ENCODE measurements around the gene SYCP1. TPM values are rescaled to one million over a fixed set of nuclear protein-coding genes. Genes with fewer than 3 reads are reported as not detected.

SYCP1 gene
- total RNA-seq, 6 donors from 2014 or later, result not detected

- no peak overlapping the region for H3K27ac ChIP-seq
- H3K36me3 ChIP-seq, result no peaks in the 10 kb centered on the region
- no peak overlapping the region for H3K4me3 ChIP-seq
- H3K4me1 ChIP-seq, result no peaks in the 10 kb centered on the region
- H3K9me3 ChIP-seq, result no peaks in the 10 kb centered on the region
- no peak for TF ChIP-seq POLR2AphosphoS5 (IDR thresholded peaks at IDR 0.05)
- TF ChIP-seq EP300 (IDR thresholded peaks at IDR 0.05), result no peak
- no peak for TF ChIP-seq POLR2A (IDR thresholded peaks at IDR 0.05)
- no peak for TF ChIP-seq CTCF (IDR thresholded peaks at IDR 0.05)
- ATAC-seq (ENCODE audit: low FRiP score in 2 of 2) (no peak), DNase-seq (no peak)
- no peaks in the 10 kb centered on the region for H3K27me3 ChIP-seq
Observed at GRCh38 chr1:115023593-115023992, 168.9 kb downstream of the SYCP1 start.

GRCh38 chr1:115029526-115029925, 174.9 kb downstream of the SYCP1 start, which contains the start of gene TSHB:
TSS of gene TSHB (plus strand) at chr1:115029826. CDS start at chr1:115033363, 3,537 bp downstream.
- Histone ChIP-seq H3K27me3 (no peaks in the 10 kb centered on the region), H3K36me3 (no peaks in the 10 kb centered on the region), H3K27ac (no peak within 1 kb of the TSS), H3K9me3 (no peaks in the 10 kb centered on the region), H3K4me3 (no peak within 1 kb of the TSS), H3K4me1 (no peaks in the 10 kb centered on the region)
- TF ChIP-seq CTCF (IDR thresholded peaks at IDR 0.05) (no peak), POLR2A (IDR thresholded peaks at IDR 0.05) (no peak), POLR2AphosphoS5 (IDR thresholded peaks at IDR 0.05) (no peak), EP300 (IDR thresholded peaks at IDR 0.05) (no peak)
- DNase-seq (no peak), ATAC-seq (ENCODE audit: low FRiP score in 2 of 2) (no peak)

GRCh38 chr1:115031595-115031994, 176.9 kb downstream of the SYCP1 start:
- WGBS, 2 donors, result 62 to 67% methylated on average over 2 of the region's 2 CpGs
- Histone ChIP-seq H3K27ac (no peak overlapping the region), H3K4me1 (no peaks in the 10 kb centered on the region), H3K27me3 (no peaks in the 10 kb centered on the region), H3K36me3 (no peaks in the 10 kb centered on the region), H3K4me3 (no peak overlapping the region), H3K9me3 (no peaks in the 10 kb centered on the region)
- TF ChIP-seq CTCF (IDR thresholded peaks at IDR 0.05) (no peak), POLR2A (IDR thresholded peaks at IDR 0.05) (no peak), POLR2AphosphoS5 (IDR thresholded peaks at IDR 0.05) (no peak), EP300 (IDR thresholded peaks at IDR 0.05) (no peak)
- DNase-seq (no peak), ATAC-seq (ENCODE audit: low FRiP score in 2 of 2) (no peak)

- TF ChIP-seq EP300 (IDR thresholded peaks at IDR 0.05) (no peak), CTCF (IDR thresholded peaks at IDR 0.05) (no peak), POLR2AphosphoS5 (IDR thresholded peaks at IDR 0.05) (no peak), POLR2A (IDR thresholded peaks at IDR 0.05) (no peak)
- no peak for DNase-seq
- ATAC-seq (ENCODE audit: low FRiP score in 2 of 2), result no peak
- Histone ChIP-seq H3K4me1 (no peaks in the 10 kb centered on the region), H3K4me3 (no peak overlapping the region), H3K27ac (no peak overlapping the region), H3K27me3 (no peaks in the 10 kb centered on the region), H3K9me3 (no peaks in the 10 kb centered on the region), H3K36me3 (no peaks in the 10 kb centered on the region)
- WGBS, 2 donors, result 88 to 92% methylated on average over 1 of the region's 1 CpG
Observed at GRCh38 chr1:115035652-115036051, 181.0 kb downstream of the SYCP1 start.

- Histone ChIP-seq H3K36me3 (no peaks in the 10 kb centered on the region), H3K9me3 (no peaks in the 10 kb centered on the region), H3K4me3 (no peak overlapping the region), H3K27me3 (no peaks in the 10 kb centered on the region), H3K4me1 (no peaks in the 10 kb centered on the region), H3K27ac (no peak overlapping the region)
- 50 to 69% methylated on average over 4 of the region's 4 CpGs for WGBS, 2 donors
- no peak for TF ChIP-seq POLR2AphosphoS5 (IDR thresholded peaks at IDR 0.05)
- no peak for TF ChIP-seq EP300 (IDR thresholded peaks at IDR 0.05)
- TF ChIP-seq POLR2A (IDR thresholded peaks at IDR 0.05), result no peak
- TF ChIP-seq CTCF (IDR thresholded peaks at IDR 0.05), result no peak
- ATAC-seq (ENCODE audit: low FRiP score in 2 of 2) (no peak), DNase-seq (no peak)
Observed at GRCh38 chr1:115036814-115037507, 182.3 kb downstream of the SYCP1 start.
